Mesendoderm (in vitro differentiated cells): ENCODE data around the gene GAGE12F. TPM values are rescaled to one million over a fixed set of nuclear protein-coding genes. Genes with fewer than 3 reads are reported as not detected.
"Not testable (repeated sequence)": the region's sequence is repeated elsewhere in the genome, so short reads cannot be mapped to it uniquely, and the experiment has no call there.

Source experiments
- DNase-seq: peaks from one replicate; pipeline ENCODE4 v3.0.0; 2013
- H2AK5ac ChIP-seq: 2 replicates; pipeline ENCODE4 v1.6.1; 2013; ENCODE audit warnings: low read length, inconsistent platforms
- H2BK120ac ChIP-seq: 2 replicates; pipeline ENCODE4 v1.6.1; 2013; ENCODE audit warnings: low read depth, mild to moderate bottlenecking, low read length, moderate library complexity, mixed read lengths
- H2BK15ac ChIP-seq: replicated peaks from 2 replicates; pipeline ENCODE4 v1.6.1; 2013; ENCODE audit warnings: low read depth, mild to moderate bottlenecking, moderate library complexity
- H2BK5ac ChIP-seq: 2 replicates; pipeline ENCODE4 v1.6.1; 2013; ENCODE audit warnings: low read length, inconsistent platforms
- H3K18ac ChIP-seq: 2 replicates; pipeline ENCODE4 v1.6.1; 2013; ENCODE audit warnings: mild to moderate bottlenecking, low read length, mixed read lengths
- H3K23ac ChIP-seq: one replicate; pipeline ENCODE4 v1.6.1; 2013; ENCODE audit warnings: low read length
- H3K27ac ChIP-seq: 2 replicates; pipeline ENCODE4 v1.5.1; 2013; ENCODE audit warnings: low read depth, mild to moderate bottlenecking, inconsistent platforms, low read length, moderate library complexity
- H3K27me3 ChIP-seq: 2 replicates; pipeline ENCODE4 v1.6.1; 2013; ENCODE audit warnings: low read length, control low read depth, mild to moderate bottlenecking, inconsistent platforms; ENCODE audit not compliant: insufficient read depth, poor library complexity
- H3K36me3 ChIP-seq: 2 replicates; pipeline ENCODE4 v1.6.1; 2013; ENCODE audit warnings: low read length, inconsistent platforms; ENCODE audit not compliant: control insufficient read depth, insufficient read depth
- H3K4ac ChIP-seq: one replicate; pipeline ENCODE4 v1.6.1; 2013; ENCODE audit warnings: low read depth, mild to moderate bottlenecking, low read length, moderate library complexity
- H3K4me1 ChIP-seq: 2 replicates; pipeline ENCODE4 v1.6.1; 2013; ENCODE audit warnings: low read depth, low read length, inconsistent platforms; ENCODE audit not compliant: control insufficient read depth
- H3K4me2 ChIP-seq: 2 replicates; pipeline ENCODE4 v1.6.1; 2013; ENCODE audit warnings: low read length
- H3K4me3 ChIP-seq: 2 replicates; pipeline ENCODE4 v1.5.1; 2013; ENCODE audit warnings: mild to moderate bottlenecking, low read length
- H3K56ac ChIP-seq: one replicate; pipeline ENCODE4 v1.6.1; 2013; ENCODE audit warnings: low read length
- H3K79me1 ChIP-seq: 2 replicates; pipeline ENCODE4 v1.6.1; 2013; ENCODE audit warnings: low read length, inconsistent platforms
- H3K79me2 ChIP-seq: 2 replicates; pipeline ENCODE4 v1.6.1; 2013; ENCODE audit warnings: mild to moderate bottlenecking, low read length; ENCODE audit not compliant: control insufficient read depth, insufficient read depth
- H3K9ac ChIP-seq: 2 replicates; pipeline ENCODE4 v1.6.1; 2013; ENCODE audit warnings: low read length, inconsistent platforms
- H4K5ac ChIP-seq: one replicate; pipeline ENCODE4 v1.6.1; 2013; ENCODE audit warnings: low read length
- H4K8ac ChIP-seq: one replicate; pipeline ENCODE4 v1.6.1; 2013; ENCODE audit warnings: low read depth, mild to moderate bottlenecking, control low read depth, low read length, moderate library complexity
- WGBS: extraction: QIAGEN DNeasy Blood & Tissue Kit; methylation state at CpG from one replicate; pipeline ENCODE4 v1.1.7; 2013; ENCODE audit warnings: low lambda C conversion rate, missing lambda C conversion rate; ENCODE audit not compliant: insufficient coverage; ENCODE audit errors: extremely low coverage; 5-methylcytosine and 5-hydroxymethylcytosine counted together
- polyA plus RNA-seq, 2 experiments: library from polyadenylated mRNA; stranded (reverse); fragments of 200-250 nt; gene quantifications; one replicate each; pipeline ENCODE4 v1.2.3, GENCODE V29; 2013

GAGE12F gene
- polyA plus RNA-seq (2013, experiment 1 of 2) = not detected
- not detected for polyA plus RNA-seq (2013, experiment 2 of 2)

GRCh38 chrX:49560542-49560941 lies at the start of gene GAGE12F:
Gene GAGE12F (plus strand): TSS chrX:49560842. CDS start chrX:49561997, 1,155 bp downstream.
- not testable (repeated sequence) for H3K4ac ChIP-seq, H3K27me3 ChIP-seq, H3K4me1 ChIP-seq

GRCh38 chrX:49531877-49532276 lies 28.8 kb upstream of the GAGE12F start, which contains the start of gene GAGE12C:
Gene GAGE12C (plus strand): TSS chrX:49532177. CDS start chrX:49533332, 1,155 bp downstream.
- not testable (repeated sequence) for H3K9ac ChIP-seq, H3K23ac ChIP-seq, H3K79me2 ChIP-seq, H3K27me3 ChIP-seq, H3K4ac ChIP-seq, H3K4me2 ChIP-seq, DNase-seq, H2BK5ac ChIP-seq, H3K4me3 ChIP-seq, H3K27ac ChIP-seq, H4K8ac ChIP-seq, H2BK120ac ChIP-seq, H3K79me1 ChIP-seq, H4K5ac ChIP-seq, H2AK5ac ChIP-seq, H3K36me3 ChIP-seq, H3K56ac ChIP-seq, H2BK15ac ChIP-seq, H3K4me1 ChIP-seq, H3K18ac ChIP-seq
- WGBS = no CpG with 5 or more reads among the region's 16 CpGs

More at GRCh38 chrX:49560542-49560941, at the start of gene GAGE12F:
- not testable (repeated sequence) for H4K8ac ChIP-seq, H3K4me2 ChIP-seq, H2BK15ac ChIP-seq, H4K5ac ChIP-seq, H3K4me3 ChIP-seq, H3K79me1 ChIP-seq, H2BK120ac ChIP-seq, H3K27ac ChIP-seq, H3K23ac ChIP-seq, H3K79me2 ChIP-seq, H3K36me3 ChIP-seq, DNase-seq, H3K18ac ChIP-seq, H2BK5ac ChIP-seq, H3K9ac ChIP-seq, H2AK5ac ChIP-seq, H3K56ac ChIP-seq
- WGBS = no CpG with 5 or more reads among the region's 16 CpGs

GRCh38 chrX:49541433-49541832 lies 19.2 kb upstream of the GAGE12F start, which contains the start of gene GAGE12D:
Gene GAGE12D (plus strand): TSS chrX:49541733. CDS start chrX:49542888, 1,155 bp downstream.
- H2BK5ac ChIP-seq = not testable (repeated sequence)

GRCh38 chrX:49550989-49551388 lies 9.7 kb upstream of the GAGE12F start, which contains the start of gene GAGE12E:
Gene GAGE12E (plus strand): TSS chrX:49551289. CDS start chrX:49552444, 1,155 bp downstream.
- not testable (repeated sequence) for H3K4ac ChIP-seq, H3K56ac ChIP-seq, H3K4me2 ChIP-seq, H2BK5ac ChIP-seq, H2BK120ac ChIP-seq, H3K9ac ChIP-seq, H3K27ac ChIP-seq, H3K23ac ChIP-seq, H3K79me2 ChIP-seq, H3K36me3 ChIP-seq, H3K4me1 ChIP-seq, H3K18ac ChIP-seq, H4K8ac ChIP-seq, DNase-seq, H3K4me3 ChIP-seq, H3K27me3 ChIP-seq, H3K79me1 ChIP-seq, H2AK5ac ChIP-seq, H2BK15ac ChIP-seq, H4K5ac ChIP-seq
- no CpG with 5 or more reads among the region's 16 CpGs for WGBS

More at GRCh38 chrX:49541433-49541832, 19.2 kb upstream of the GAGE12F start, which contains the start of gene GAGE12D:
- H3K9ac ChIP-seq, H3K36me3 ChIP-seq, H2BK120ac ChIP-seq, H3K4me1 ChIP-seq, H3K4me2 ChIP-seq, H4K8ac ChIP-seq, H3K18ac ChIP-seq, H3K4ac ChIP-seq, H3K4me3 ChIP-seq, H2AK5ac ChIP-seq, H3K23ac ChIP-seq, H3K79me2 ChIP-seq, DNase-seq, H3K27ac ChIP-seq, H3K79me1 ChIP-seq, H3K27me3 ChIP-seq, H3K56ac ChIP-seq, H2BK15ac ChIP-seq, H4K5ac ChIP-seq: not testable (repeated sequence)
- no CpG with 5 or more reads among the region's 16 CpGs for WGBS

GRCh38 chrX:49568728-49569127 lies 8.1 kb downstream of the GAGE12F start:
- H3K4me3 ChIP-seq, H3K79me2 ChIP-seq, H2BK5ac ChIP-seq, H4K5ac ChIP-seq, H3K36me3 ChIP-seq, H3K27me3 ChIP-seq, H3K23ac ChIP-seq, H2AK5ac ChIP-seq, H3K4me1 ChIP-seq, H2BK15ac ChIP-seq, H3K9ac ChIP-seq, H3K4me2 ChIP-seq, H3K4ac ChIP-seq, H4K8ac ChIP-seq, H2BK120ac ChIP-seq, H3K27ac ChIP-seq, H3K18ac ChIP-seq, H3K56ac ChIP-seq, DNase-seq, H3K79me1 ChIP-seq: not testable (repeated sequence)
- no CpG with 5 or more reads among the region's 11 CpGs for WGBS

- not testable (repeated sequence) for H3K56ac ChIP-seq, H3K36me3 ChIP-seq, H3K4me1 ChIP-seq, H3K79me2 ChIP-seq, H3K9ac ChIP-seq, H4K5ac ChIP-seq, H3K27ac ChIP-seq, H4K8ac ChIP-seq, H2AK5ac ChIP-seq, H3K23ac ChIP-seq, H3K18ac ChIP-seq, H3K27me3 ChIP-seq, H3K4ac ChIP-seq, H3K4me2 ChIP-seq, H3K79me1 ChIP-seq, H2BK5ac ChIP-seq, H2BK120ac ChIP-seq, H2BK15ac ChIP-seq, DNase-seq, H3K4me3 ChIP-seq
- WGBS = no CpG with 5 or more reads among the region's 13 CpGs
Measured at GRCh38 chrX:49569152-49569551, 8.5 kb downstream of the GAGE12F start.
